AG04450 (cell line): ENCODE data around the gene PIP5KL1. TPM values are rescaled to one million over a fixed set of nuclear protein-coding genes. Genes with fewer than 3 reads are reported as not detected.

Source experiments
- CTCF ChIA-PET: fragments of 300-600, 350-600 bp; formaldehyde crosslinking; extraction: SDS; loops from one replicate; lab custom pipeline; 2022; ENCODE audit warnings: antibody characterized with exemption, inconsistent platforms; lab: Charles Lee
- POLR2A ChIA-PET: fragments of 350-600 bp; formaldehyde crosslinking; extraction: SDS; loops from one replicate; lab custom pipeline; 2021; ENCODE audit warnings: antibody characterized with exemption, inconsistent platforms; lab: Yijun Ruan, JAX
- DNase-seq: peaks from one replicate; pipeline ENCODE4 v3.0.0-alpha.2; 2011; ENCODE audit warnings: low read depth, low spot score
- H3K27ac ChIP-seq: one replicate; pipeline ENCODE4 v1.5.1; 2012; ENCODE audit warnings: low read depth, low read length, control low read depth
- H3K27me3 ChIP-seq: one replicate; pipeline ENCODE4 v1.6.0; 2012; ENCODE audit warnings: low read length; ENCODE audit not compliant: control insufficient read depth, insufficient read depth
- H3K4me3 ChIP-seq: 2 replicates; pipeline ENCODE4 v1.5.1; 2011; ENCODE audit warnings: mild to moderate bottlenecking, low read depth, low read length, control low read depth
- H3K9me3 ChIP-seq: 2 replicates; pipeline ENCODE4 v1.5.1; 2012; ENCODE audit warnings: low read length; ENCODE audit not compliant: control insufficient read depth, insufficient read depth
- polyA plus RNA-seq: library from polyadenylated mRNA; depleted of rRNA; stranded (reverse); fragments of >200 nt; gene quantifications from 2 replicates; pipeline ENCODE4 v1.2.3, GENCODE V29; 2011
- TF ChIP-seq, protein P1 (sequence below): IDR thresholded peaks from 2 replicates; pipeline ENCODE4 v1.5.1; 2011; ENCODE audit warnings: low read depth, low read length, control low read depth, inconsistent platforms

The PIP5KL1 gene
- polyA plus RNA-seq, 1 experiment, result 1.2 TPM

- Histone ChIP-seq H3K27me3 (no peaks in the 10 kb centered on the region), H3K4me3 (no peak overlapping the region), H3K9me3 (no peaks in the 10 kb centered on the region; the same call in 1 of the 2 replicates), H3K27ac (no peak overlapping the region)
- DNase-seq, result no peak
- CTCF ChIA-PET, result interaction anchor here (0.8 to 1.3 kb wide), 4 partner anchors 8 to 188 kb away, joined by 4 to 8 read pairs (median 5); no protein-coding TSS in a partner anchor
- TF ChIP-seq, protein P1, sequence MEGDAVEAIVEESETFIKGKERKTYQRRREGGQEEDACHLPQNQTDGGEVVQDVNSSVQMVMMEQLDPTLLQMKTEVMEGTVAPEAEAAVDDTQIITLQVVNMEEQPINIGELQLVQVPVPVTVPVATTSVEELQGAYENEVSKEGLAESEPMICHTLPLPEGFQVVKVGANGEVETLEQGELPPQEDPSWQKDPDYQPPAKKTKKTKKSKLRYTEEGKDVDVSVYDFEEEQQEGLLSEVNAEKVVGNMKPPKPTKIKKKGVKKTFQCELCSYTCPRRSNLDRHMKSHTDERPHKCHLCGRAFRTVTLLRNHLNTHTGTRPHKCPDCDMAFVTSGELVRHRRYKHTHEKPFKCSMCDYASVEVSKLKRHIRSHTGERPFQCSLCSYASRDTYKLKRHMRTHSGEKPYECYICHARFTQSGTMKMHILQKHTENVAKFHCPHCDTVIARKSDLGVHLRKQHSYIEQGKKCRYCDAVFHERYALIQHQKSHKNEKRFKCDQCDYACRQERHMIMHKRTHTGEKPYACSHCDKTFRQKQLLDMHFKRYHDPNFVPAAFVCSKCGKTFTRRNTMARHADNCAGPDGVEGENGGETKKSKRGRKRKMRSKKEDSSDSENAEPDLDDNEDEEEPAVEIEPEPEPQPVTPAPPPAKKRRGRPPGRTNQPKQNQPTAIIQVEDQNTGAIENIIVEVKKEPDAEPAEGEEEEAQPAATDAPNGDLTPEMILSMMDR, result no peak
- POLR2A ChIA-PET, result no interaction called here
Measured at GRCh38 chr9:127929625-127929979, 975 bp downstream of the PIP5KL1 start.

DNA sequence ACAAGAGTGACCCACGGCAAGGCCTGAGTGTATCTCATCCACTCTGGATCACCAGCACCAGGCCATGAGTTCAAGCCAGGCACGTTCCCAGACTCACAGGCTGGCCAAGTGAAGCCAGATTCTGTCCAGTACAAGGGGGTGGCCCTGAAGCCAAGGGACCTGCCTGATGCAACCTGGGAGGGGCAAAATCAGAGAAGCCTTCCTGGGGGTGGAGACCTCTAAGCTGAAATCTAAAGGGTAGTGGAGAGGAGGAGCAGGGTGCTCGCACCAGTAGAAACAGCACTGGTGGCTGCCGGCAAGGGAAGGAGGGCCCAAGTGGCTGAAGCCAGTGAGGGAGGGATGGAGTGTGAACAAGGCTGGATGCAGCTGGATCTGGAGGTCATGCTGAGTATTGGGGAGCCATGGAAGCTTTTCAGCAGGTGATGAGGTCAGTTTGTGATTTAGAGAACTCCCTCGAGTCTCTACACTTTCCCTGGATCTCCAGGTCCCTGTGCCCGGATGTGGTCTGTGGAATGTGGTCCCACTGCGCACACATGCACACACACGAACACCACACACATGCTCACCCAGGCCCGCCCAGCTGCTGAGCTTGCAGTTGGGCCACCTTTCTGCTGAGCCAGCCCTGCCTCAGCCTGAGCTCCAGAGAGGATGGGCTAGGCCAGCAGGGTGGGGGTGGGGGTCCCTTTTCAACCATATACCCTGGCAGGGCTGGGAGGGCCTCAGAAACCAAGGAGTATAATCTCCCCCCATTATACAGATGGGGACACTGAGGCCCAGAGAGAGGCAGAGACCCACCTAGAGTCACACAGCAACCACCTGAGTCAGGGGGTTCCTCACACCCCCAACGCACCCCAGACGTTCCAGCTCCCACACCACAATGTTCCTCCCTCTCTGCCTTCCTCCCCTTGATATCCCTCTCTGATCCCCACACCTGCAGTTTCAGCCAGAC lies 1.6 kb downstream of the PIP5KL1 start:
- POLR2A ChIA-PET, result no interaction called here
- CTCF ChIA-PET, result interaction anchor here (1.0 to 1.3 kb wide), 2 partner anchors 9 to 106 kb away, joined by 3 to 4 read pairs; no protein-coding TSS in a partner anchor
- Histone ChIP-seq H3K27ac (no peak overlapping the region), H3K9me3 (no peaks in the 10 kb centered on the region; the same call in 1 of the 2 replicates), H3K27me3 (no peaks in the 10 kb centered on the region), H3K4me3 (no peak overlapping the region)
- TF ChIP-seq, protein P1, result no peak
- DNase-seq, result no peak

GRCh38 chr9:127927988-127928675 lies 2.4 kb downstream of the PIP5KL1 start:
- no peak for DNase-seq

DNA sequence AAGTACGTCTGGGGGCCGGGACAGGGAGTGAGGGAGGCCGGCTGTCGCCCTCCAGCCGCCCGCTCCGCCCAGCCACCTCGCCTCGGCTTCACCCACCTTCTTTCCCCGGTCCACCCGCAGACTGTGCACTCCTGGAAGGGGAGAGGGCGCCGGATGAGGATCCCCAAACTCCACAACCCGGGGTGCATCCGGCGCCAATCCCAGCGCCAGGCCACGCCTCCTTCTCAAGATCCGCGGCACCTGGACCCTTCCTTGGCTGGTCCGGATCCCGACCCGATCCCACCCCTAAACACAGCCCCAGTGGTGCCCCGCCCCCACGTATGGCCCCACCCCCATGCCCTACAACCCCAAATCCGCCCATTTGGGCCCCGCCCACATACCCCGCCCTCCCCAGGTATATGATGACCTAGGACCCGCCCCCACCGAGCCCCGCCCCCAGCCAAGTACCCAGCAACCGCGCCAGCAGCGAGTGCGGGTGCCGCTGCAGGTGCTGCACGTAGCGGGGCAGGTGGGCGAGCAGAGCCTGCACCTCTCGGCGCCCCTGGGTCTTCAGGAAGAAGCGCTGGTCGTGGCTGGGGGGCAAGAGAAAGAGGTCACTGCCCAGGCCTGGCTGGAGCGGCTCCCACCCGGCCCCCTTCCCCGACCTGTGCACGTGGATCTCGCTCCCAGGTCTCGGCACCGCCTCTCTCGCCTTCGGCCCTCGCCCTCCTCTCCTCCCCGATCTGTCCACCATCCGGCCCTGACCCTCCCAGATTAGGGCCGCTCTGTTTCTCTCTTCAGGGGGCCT lies 3.2 kb downstream of the PIP5KL1 start:
- Histone ChIP-seq H3K27me3 (no peaks in the 10 kb centered on the region), H3K4me3 (peak overlapping the region; percentile 29), H3K27ac (no peak overlapping the region), H3K9me3 (no peaks in the 10 kb centered on the region; the same call in 1 of the 2 replicates)
- TF ChIP-seq, protein P1, result no peak
- ChIA-PET POLR2A (no interaction called here), CTCF (interaction anchor here (1.0 kb wide), 1 partner anchor 8 kb away, joined by 3 read pairs; no protein-coding TSS in a partner anchor)
- no peak for DNase-seq

More at GRCh38 chr9:127927988-127928675, 2.4 kb downstream of the PIP5KL1 start:
- Histone ChIP-seq H3K4me3 (no peak overlapping the region), H3K27me3 (no peaks in the 10 kb centered on the region), H3K9me3 (no peaks in the 10 kb centered on the region; the same call in 1 of the 2 replicates), H3K27ac (no peak overlapping the region)
- TF ChIP-seq, protein P1, result no peak
- ChIA-PET POLR2A (no interaction called here), CTCF (interaction anchor here (1.0 to 1.3 kb wide), 2 partner anchors 9 to 107 kb away, joined by 3 to 4 read pairs; no protein-coding TSS in a partner anchor)
